HG03097 (cell line): ENCODE data around the gene UBXN6.
A peak's percentile ranks its signal among the peaks of the same experiment; 100 is the strongest.

Experiments
- ATAC-seq: cut with Tn5 transposase; IDR thresholded peaks from one replicate; pipeline ENCODE4 v1.9.1; 2021; ENCODE audit not compliant: unreplicated experiment, low FRiP score

The UBXN6 gene

GRCh38 chr19:4413588-4413987 lies 44.0 kb downstream of the UBXN6 start:
- no peak for ATAC-seq

GRCh38 chr19:4409123-4409933 lies 48.3 kb downstream of the UBXN6 start:
- ATAC-seq, result no peak

- no peak for ATAC-seq
Observed at GRCh38 chr19:4406626-4407025, 51.0 kb downstream of the UBXN6 start.

GRCh38 chr19:4405977-4406376 lies 51.6 kb downstream of the UBXN6 start:
- no peak for ATAC-seq

- ATAC-seq, result no peak
Observed at GRCh38 chr19:4403005-4403761, 54.4 kb downstream of the UBXN6 start.

GRCh38 chr19:4402171-4403004 lies 55.2 kb downstream of the UBXN6 start, which contains the start of gene CHAF1A:
TSS of gene CHAF1A (plus strand) at chr19:4402640. CDS start at chr19:4402763, 123 bp downstream.
- ATAC-seq, result peak; percentile 74

- no peak for ATAC-seq
Observed at GRCh38 chr19:4401769-4402170, 55.8 kb downstream of the UBXN6 start.

- ATAC-seq, result peak; percentile 61
Observed at GRCh38 chr19:4400135-4400936, 57.3 kb downstream of the UBXN6 start, which contains the start of gene SH3GL1. TSS of gene SH3GL1 (minus strand) at chr19:4400547. CDS start at chr19:4400368, 179 bp downstream.

- no peak for ATAC-seq
Observed at GRCh38 chr19:4399812-4400134, 57.8 kb downstream of the UBXN6 start.

GRCh38 chr19:4396949-4397783 lies 60.4 kb downstream of the UBXN6 start:
- ATAC-seq, result no peak
